Urothelium cell line (cell line): ENCODE measurements around the gene ADCY2.

Experiments
- DNase-seq: peaks from one replicate; pipeline ENCODE4 v3.0.0; 2011; ENCODE audit warnings: low spot score, mixed read lengths
- FAIRE-seq: peaks from 2 replicates; lab custom pipeline; 2011; peaks lifted over from hg19 to GRCh38; lab: Jason Lieb, UNC

Gene ADCY2

GRCh38 chr5:7395947-7396712 lies at the start of gene ADCY2:
Gene ADCY2, plus strand, starts transcription at chr5:7396138. Its CDS starts 159 bp downstream, at chr5:7396297.
- DNase-seq (peak; percentile 57), FAIRE-seq (no peak)

GRCh38 chr5:7347377-7347776 lies 48.6 kb upstream of the ADCY2 start:
- FAIRE-seq (no peak), DNase-seq (no peak)

GRCh38 chr5:7348168-7348854 lies 47.6 kb upstream of the ADCY2 start:
- no peak for DNase-seq
- no peak for FAIRE-seq

- FAIRE-seq (no peak), DNase-seq (no peak)
These were observed 34.3 kb upstream of the ADCY2 start for GRCh38 chr5:7361593-7361992.

GRCh38 chr5:7363067-7363677 lies 32.8 kb upstream of the ADCY2 start:
- DNase-seq (no peak), FAIRE-seq (no peak)

GRCh38 chr5:7364226-7364875 lies 31.6 kb upstream of the ADCY2 start:
- no peak for FAIRE-seq

GRCh38 chr5:7367780-7368179 lies 28.2 kb upstream of the ADCY2 start:
- FAIRE-seq, result no peak
- no peak for DNase-seq

More at GRCh38 chr5:7364226-7364875, 31.6 kb upstream of the ADCY2 start:
- no peak for DNase-seq

GRCh38 chr5:7372399-7372798 lies 23.5 kb upstream of the ADCY2 start:
- FAIRE-seq (peak; percentile 100), DNase-seq (no peak)

- DNase-seq (no peak), FAIRE-seq (no peak)
These were observed 21.8 kb upstream of the ADCY2 start for GRCh38 chr5:7374186-7374585.

- FAIRE-seq, result no peak
- DNase-seq, result no peak
These were observed 20.5 kb upstream of the ADCY2 start for GRCh38 chr5:7375457-7375856.

GRCh38 chr5:7376871-7377270 lies 19.1 kb upstream of the ADCY2 start:
- no peak for FAIRE-seq
- DNase-seq, result no peak

GRCh38 chr5:7377761-7378160 lies 18.2 kb upstream of the ADCY2 start:
- no peak for FAIRE-seq
- DNase-seq, result no peak

GRCh38 chr5:7382588-7382987 lies 13.3 kb upstream of the ADCY2 start:
- DNase-seq (no peak), FAIRE-seq (no peak)

GRCh38 chr5:7385681-7386080 lies 10.3 kb upstream of the ADCY2 start:
- DNase-seq (no peak), FAIRE-seq (no peak)

- FAIRE-seq, result no peak
- no peak for DNase-seq
These were observed 7.4 kb upstream of the ADCY2 start for GRCh38 chr5:7388553-7388952.

GRCh38 chr5:7391215-7391614 lies 4.7 kb upstream of the ADCY2 start:
- FAIRE-seq (no peak), DNase-seq (peak; percentile 63)

- DNase-seq (peak; percentile 61), FAIRE-seq (no peak)
These were observed 3.9 kb upstream of the ADCY2 start for GRCh38 chr5:7391814-7392692.

- no peak for FAIRE-seq
- DNase-seq, result no peak
These were observed 3.3 kb upstream of the ADCY2 start for GRCh38 chr5:7392693-7393024.

GRCh38 chr5:7393921-7394799 lies 1.8 kb upstream of the ADCY2 start:
- DNase-seq (no peak), FAIRE-seq (no peak)
